ENCODE data around the gene INPP5F. TPM values are rescaled to one million over a fixed set of nuclear protein-coding genes. Genes with fewer than 3 reads are reported as not detected.
A peak's percentile ranks its signal among the peaks of the same experiment; 100 is the strongest.

The INPP5F gene
- total RNA-seq, 4 donors from 2014 or later, result 22.7 to 39.8 (median 36.4) TPM

DNA sequence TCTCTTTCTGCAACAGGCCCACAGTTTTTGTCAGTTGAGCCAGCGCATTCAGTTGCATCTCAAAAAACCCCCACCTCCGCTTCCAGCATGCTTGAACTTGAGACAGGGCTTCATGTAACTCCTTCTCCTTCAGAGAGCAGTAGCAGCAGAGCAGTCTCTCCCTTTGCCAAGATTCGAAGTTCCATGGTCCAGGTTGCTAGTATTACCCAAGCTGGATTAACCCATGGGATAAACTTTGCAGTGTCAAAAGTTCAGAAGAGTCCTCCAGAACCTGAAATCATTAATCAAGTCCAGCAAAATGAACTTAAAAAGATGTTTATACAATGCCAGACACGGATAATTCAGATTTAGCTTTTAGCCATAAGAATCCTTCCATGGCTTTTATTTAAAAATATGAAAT lies 101.6 kb downstream of the INPP5F start:
- no peak for DNase-seq (ENCODE audit: low spot score in 2 of 2)
- peaks cover 0 to 4% (median 0%) of the 10 kb centered on the region in 4 donors for H3K4me1 ChIP-seq
- H3K4me3 ChIP-seq, result no peak overlapping the region
- H3K9me3 ChIP-seq, result no peaks in the 10 kb centered on the region
- H3K36me3 ChIP-seq, result peaks cover 0 to 92% (median 0%) of the 10 kb centered on the region in 3 donors
- 83 to 85% methylated on average over 4 of the region's 4 CpGs for WGBS, 2 donors
- TF ChIP-seq POLR2A (IDR thresholded peaks at IDR 0.05) (no peak), EP300 (IDR thresholded peaks at IDR 0.05) (no peak)
- TF ChIP-seq, protein P1, sequence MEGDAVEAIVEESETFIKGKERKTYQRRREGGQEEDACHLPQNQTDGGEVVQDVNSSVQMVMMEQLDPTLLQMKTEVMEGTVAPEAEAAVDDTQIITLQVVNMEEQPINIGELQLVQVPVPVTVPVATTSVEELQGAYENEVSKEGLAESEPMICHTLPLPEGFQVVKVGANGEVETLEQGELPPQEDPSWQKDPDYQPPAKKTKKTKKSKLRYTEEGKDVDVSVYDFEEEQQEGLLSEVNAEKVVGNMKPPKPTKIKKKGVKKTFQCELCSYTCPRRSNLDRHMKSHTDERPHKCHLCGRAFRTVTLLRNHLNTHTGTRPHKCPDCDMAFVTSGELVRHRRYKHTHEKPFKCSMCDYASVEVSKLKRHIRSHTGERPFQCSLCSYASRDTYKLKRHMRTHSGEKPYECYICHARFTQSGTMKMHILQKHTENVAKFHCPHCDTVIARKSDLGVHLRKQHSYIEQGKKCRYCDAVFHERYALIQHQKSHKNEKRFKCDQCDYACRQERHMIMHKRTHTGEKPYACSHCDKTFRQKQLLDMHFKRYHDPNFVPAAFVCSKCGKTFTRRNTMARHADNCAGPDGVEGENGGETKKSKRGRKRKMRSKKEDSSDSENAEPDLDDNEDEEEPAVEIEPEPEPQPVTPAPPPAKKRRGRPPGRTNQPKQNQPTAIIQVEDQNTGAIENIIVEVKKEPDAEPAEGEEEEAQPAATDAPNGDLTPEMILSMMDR (IDR thresholded peaks at IDR 0.05), result no peak
- H3K27me3 ChIP-seq, result no peaks in the 10 kb centered on the region
- no peak overlapping the region for H3K27ac ChIP-seq

- H3K9me3 ChIP-seq, result no peaks in the 10 kb centered on the region
- 85 to 90% methylated on average over 7 of the region's 7 CpGs for WGBS, 2 donors
- H3K4me1 ChIP-seq, result peaks cover 0 to 6% (median 0%) of the 10 kb centered on the region in 4 donors
- H3K27ac ChIP-seq, result no peak overlapping the region
- peaks cover 0 to 95% (median 0%) of the 10 kb centered on the region in 3 donors for H3K36me3 ChIP-seq
- H3K4me3 ChIP-seq, result no peak overlapping the region
- DNase-seq (ENCODE audit: low spot score in 2 of 2), result no peak
- no peaks in the 10 kb centered on the region for H3K27me3 ChIP-seq
- TF ChIP-seq POLR2A (IDR thresholded peaks at IDR 0.05) (no peak), EP300 (IDR thresholded peaks at IDR 0.05) (no peak)
- TF ChIP-seq, protein P1 (IDR thresholded peaks at IDR 0.05), result no peak
Measured at GRCh38 chr10:119829429-119829828, 103.6 kb downstream of the INPP5F start.

DNA sequence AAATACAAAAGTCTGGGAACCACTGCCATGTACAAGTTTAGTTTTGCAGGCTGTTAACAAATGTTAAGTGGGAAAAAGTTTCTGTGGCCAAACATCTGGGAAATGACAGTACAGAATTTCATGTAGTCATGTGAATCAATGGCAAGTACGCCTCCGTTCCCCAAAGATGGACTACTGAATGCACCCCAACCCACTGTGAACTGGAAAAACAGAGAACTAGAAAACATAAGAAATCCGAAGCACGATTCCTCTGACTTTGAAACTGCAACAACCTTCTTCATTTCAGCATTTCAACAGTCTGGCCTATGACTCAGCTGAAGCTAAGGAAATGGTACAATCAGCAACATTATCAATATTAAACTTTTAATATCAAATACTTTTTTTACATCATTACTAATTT lies 105.0 kb downstream of the INPP5F start:
- TF ChIP-seq POLR2A (IDR thresholded peaks at IDR 0.05), result no peak
- no peak for TF ChIP-seq EP300 (IDR thresholded peaks at IDR 0.05)
- TF ChIP-seq, protein P1 (IDR thresholded peaks at IDR 0.05), result no peak
- peaks cover 0 to 97% (median 0%) of the 10 kb centered on the region in 3 donors for H3K36me3 ChIP-seq
- no peaks in the 10 kb centered on the region for H3K9me3 ChIP-seq
- H3K27ac ChIP-seq, result peak overlapping the region in 1 of 4 donors; percentile 58
- WGBS, 2 donors, result 87 to 88% methylated on average over 4 of the region's 4 CpGs
- H3K4me3 ChIP-seq, result no peak overlapping the region
- DNase-seq (ENCODE audit: low spot score in 2 of 2), result no peak
- no peaks in the 10 kb centered on the region for H3K27me3 ChIP-seq
- H3K4me1 ChIP-seq, result peaks cover 0 to 6% (median 0%) of the 10 kb centered on the region in 4 donors

DNA sequence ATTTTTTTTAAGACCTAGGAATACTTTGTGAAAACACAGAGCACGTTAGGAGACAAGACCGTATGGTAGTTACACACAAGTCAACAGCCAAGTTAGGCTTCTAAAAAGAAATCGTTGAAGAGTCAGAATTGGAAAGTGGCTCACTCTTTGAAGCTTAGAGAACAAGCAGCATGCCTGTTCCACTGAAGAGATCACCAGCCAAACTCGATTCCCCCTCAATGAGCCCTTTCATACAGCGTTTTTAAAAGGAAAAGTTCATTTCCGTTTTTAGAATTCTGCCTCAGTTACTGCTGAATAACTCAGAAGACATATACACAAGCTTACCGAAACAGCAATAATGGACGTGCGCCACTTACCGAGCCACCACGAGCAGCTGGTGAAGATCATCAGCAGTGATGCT lies 105.8 kb downstream of the INPP5F start:
- Histone ChIP-seq H3K27me3 (no peaks in the 10 kb centered on the region), H3K9me3 (no peaks in the 10 kb centered on the region), H3K4me1 (peaks cover 0 to 6% (median 0%) of the 10 kb centered on the region in 4 donors), H3K36me3 (peaks cover 0 to 97% (median 0%) of the 10 kb centered on the region in 3 donors), H3K27ac (peak overlapping the region in 2 of 4 donors; percentile 12 to 58), H3K4me3 (no peak overlapping the region)
- DNase-seq (ENCODE audit: low spot score in 2 of 2), result no peak
- 53 to 55% methylated on average over 11 of the region's 11 CpGs for WGBS, 2 donors
- TF ChIP-seq EP300 (IDR thresholded peaks at IDR 0.05), result no peak
- TF ChIP-seq, protein P1 (IDR thresholded peaks at IDR 0.05), result no peak
- TF ChIP-seq POLR2A (IDR thresholded peaks at IDR 0.05), result no peak

DNA sequence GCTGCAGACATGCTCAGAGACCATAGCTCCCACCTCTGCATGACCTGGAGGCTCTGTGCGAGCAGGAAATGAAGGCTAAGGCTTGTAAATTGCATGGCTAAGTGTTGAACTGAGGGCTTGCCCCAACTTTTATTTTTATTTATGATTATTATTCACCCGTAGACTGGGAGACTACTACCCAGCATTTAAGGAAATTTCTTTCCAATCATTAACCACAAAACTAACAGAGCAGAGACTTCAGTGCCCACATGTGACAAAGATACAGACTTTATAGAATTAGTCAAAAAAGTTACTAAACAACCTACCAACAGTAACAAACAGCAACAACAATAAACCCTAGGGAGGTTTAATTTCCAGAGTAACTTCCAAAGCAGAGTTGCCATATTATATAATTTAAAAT lies 107.1 kb downstream of the INPP5F start:
- H3K36me3 ChIP-seq, result peaks cover 0 to 99% (median 0%) of the 10 kb centered on the region in 3 donors
- no peaks in the 10 kb centered on the region for H3K27me3 ChIP-seq
- 90 to 93% methylated on average over 2 of the region's 2 CpGs for WGBS, 2 donors
- H3K9me3 ChIP-seq, result no peaks in the 10 kb centered on the region
- H3K27ac ChIP-seq, result peak overlapping the region in 1 of 4 donors; percentile 11
- H3K4me3 ChIP-seq, result no peak overlapping the region
- TF ChIP-seq, protein P1 (IDR thresholded peaks at IDR 0.05), result no peak
- no peak for TF ChIP-seq EP300 (IDR thresholded peaks at IDR 0.05)
- no peak for TF ChIP-seq POLR2A (IDR thresholded peaks at IDR 0.05)
- no peak for DNase-seq (ENCODE audit: low spot score in 2 of 2)
- peaks cover 0 to 6% (median 0%) of the 10 kb centered on the region in 4 donors for H3K4me1 ChIP-seq

All from tibial nerve (tissue), 4 donors.